Measurements from ENCODE around the gene RPTOR.

Gene RPTOR

GRCh38 chr17:80586846-80587228, 42.2 kb downstream of the RPTOR start:
- TF ChIP-seq GATA3 (IDR thresholded peaks at IDR 0.05; ENCODE audit: low read depth, low read length) (no peak), GATA2 (IDR thresholded peaks at IDR 0.05; ENCODE audit: low read depth, low read length) (no peak)

GRCh38 chr17:80588702-80589383, 44.2 kb downstream of the RPTOR start:
- TF ChIP-seq GATA3 (IDR thresholded peaks at IDR 0.05; ENCODE audit: low read depth, low read length) (no peak), GATA2 (IDR thresholded peaks at IDR 0.05; ENCODE audit: low read depth, low read length) (no peak)

GRCh38 chr17:80591788-80592187, 47.1 kb downstream of the RPTOR start:
- no peak for TF ChIP-seq GATA2 (IDR thresholded peaks at IDR 0.05; ENCODE audit: low read depth, low read length)
- TF ChIP-seq GATA3 (IDR thresholded peaks at IDR 0.05; ENCODE audit: low read depth, low read length) = no peak

DNA sequence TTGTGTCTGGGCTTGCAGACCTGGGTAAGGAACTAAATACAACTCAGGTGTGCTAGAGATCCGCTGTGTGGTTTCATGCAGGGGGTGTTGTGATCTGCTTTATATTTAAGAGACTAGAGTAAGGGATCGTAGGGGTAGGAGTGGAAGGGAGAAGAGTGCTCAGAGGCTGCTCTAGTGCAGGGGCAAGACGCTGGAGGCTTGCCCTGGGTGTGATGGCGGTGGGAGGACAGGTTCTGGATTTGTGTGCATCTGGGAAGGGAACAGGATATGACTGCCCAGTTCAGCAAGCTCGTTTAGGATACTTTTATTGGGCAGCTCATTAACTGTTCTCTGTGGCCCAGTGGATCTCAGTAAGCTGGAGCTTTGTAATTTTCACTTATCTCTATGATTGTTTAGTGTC, 47.6 kb downstream of the RPTOR start:
- TF ChIP-seq GATA2 (IDR thresholded peaks at IDR 0.05; ENCODE audit: low read depth, low read length) (no peak), GATA3 (IDR thresholded peaks at IDR 0.05; ENCODE audit: low read depth, low read length) (no peak)

- TF ChIP-seq GATA3 (IDR thresholded peaks at IDR 0.05; ENCODE audit: low read depth, low read length) (no peak), GATA2 (IDR thresholded peaks at IDR 0.05; ENCODE audit: low read depth, low read length) (no peak)
These were observed 48.5 kb downstream of the RPTOR start for GRCh38 chr17:80593181-80593580.

- TF ChIP-seq GATA2 (IDR thresholded peaks at IDR 0.05; ENCODE audit: low read depth, low read length) (no peak), GATA3 (IDR thresholded peaks at IDR 0.05; ENCODE audit: low read depth, low read length) (no peak)
These were observed 50.0 kb downstream of the RPTOR start for GRCh38 chr17:80594431-80595269.

DNA sequence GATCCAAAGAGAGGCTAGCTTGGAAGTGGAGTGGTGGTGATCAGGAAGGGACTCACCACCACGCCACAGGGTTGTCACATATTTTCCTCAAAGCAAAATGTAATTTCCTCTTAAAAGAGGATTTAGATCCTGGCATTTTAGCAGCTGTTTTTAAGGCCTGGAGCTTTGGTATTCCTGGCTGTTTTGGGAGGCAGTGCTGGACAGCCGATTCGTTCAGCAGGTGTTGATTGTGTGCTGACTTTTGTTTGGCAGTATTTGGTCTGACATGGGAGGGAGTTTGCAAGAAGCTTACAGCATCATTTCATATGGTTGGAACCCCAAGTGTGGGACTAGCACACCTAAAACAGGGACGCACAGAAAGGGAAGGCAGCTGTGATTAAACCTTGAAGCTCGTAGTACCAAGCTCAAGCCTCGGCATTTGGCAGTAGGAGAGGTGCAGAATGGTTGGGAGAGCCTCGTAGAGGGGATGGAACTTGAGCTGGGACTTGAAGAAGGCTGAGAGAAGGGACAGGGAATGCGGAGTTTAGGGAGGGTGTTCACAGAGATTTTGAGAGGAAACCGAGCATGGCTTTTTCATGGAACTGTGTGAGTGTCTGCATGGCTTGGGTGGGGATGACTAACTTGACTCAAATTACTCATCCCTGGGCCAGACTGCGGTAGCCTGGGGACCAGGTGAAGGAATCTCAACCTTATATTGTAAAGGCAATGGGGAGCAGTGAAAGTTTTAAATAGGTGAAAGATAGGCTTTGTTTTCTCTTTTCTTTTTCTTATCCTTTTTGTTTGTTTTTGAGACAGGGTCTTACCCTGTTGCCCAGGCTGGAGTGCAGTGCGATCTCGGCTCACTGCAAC, 52.3 kb downstream of the RPTOR start:
- TF ChIP-seq GATA2 (IDR thresholded peaks at IDR 0.05; ENCODE audit: low read depth, low read length) = no peak
- no peak for TF ChIP-seq GATA3 (IDR thresholded peaks at IDR 0.05; ENCODE audit: low read depth, low read length)

- TF ChIP-seq GATA3 (IDR thresholded peaks at IDR 0.05; ENCODE audit: low read depth, low read length) (no peak), GATA2 (IDR thresholded peaks at IDR 0.05; ENCODE audit: low read depth, low read length) (no peak)
These were observed 54.3 kb downstream of the RPTOR start for GRCh38 chr17:80598813-80599545.

GRCh38 chr17:80599546-80600305, 55.1 kb downstream of the RPTOR start:
- no peak for TF ChIP-seq GATA3 (IDR thresholded peaks at IDR 0.05; ENCODE audit: low read depth, low read length)
- TF ChIP-seq GATA2 (IDR thresholded peaks at IDR 0.05; ENCODE audit: low read depth, low read length) = no peak

DNA sequence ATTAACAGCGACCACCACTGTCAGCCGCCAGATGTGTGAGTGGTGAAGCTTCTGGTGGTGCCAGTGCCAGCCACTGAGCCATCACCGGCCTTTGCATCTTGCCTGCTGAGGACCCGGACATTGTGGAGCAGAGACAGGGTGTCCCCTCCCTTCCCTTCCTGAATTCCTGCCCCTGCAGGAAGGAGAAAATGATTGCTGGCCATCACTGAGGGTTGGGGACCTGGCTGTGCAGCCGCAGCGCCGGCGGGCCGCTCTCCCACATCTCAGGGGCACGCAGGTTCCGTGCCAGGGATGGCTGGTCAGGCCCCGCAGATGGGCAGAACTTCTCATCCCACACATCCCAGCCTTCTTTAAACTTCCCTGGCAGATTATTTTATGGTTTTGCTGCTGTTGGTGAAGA, 56.5 kb downstream of the RPTOR start:
- no peak for TF ChIP-seq GATA3 (IDR thresholded peaks at IDR 0.05; ENCODE audit: low read depth, low read length)

- TF ChIP-seq GATA3 (IDR thresholded peaks at IDR 0.05; ENCODE audit: low read depth, low read length) (no peak), GATA2 (IDR thresholded peaks at IDR 0.05; ENCODE audit: low read depth, low read length) (no peak)
These were observed 58.8 kb downstream of the RPTOR start for GRCh38 chr17:80603396-80603795.

- TF ChIP-seq GATA3 (IDR thresholded peaks at IDR 0.05; ENCODE audit: low read depth, low read length) = no peak
- TF ChIP-seq GATA2 (IDR thresholded peaks at IDR 0.05; ENCODE audit: low read depth, low read length) = no peak
These were observed 59.5 kb downstream of the RPTOR start for GRCh38 chr17:80604009-80604669.

GRCh38 chr17:80604670-80605010, 60.0 kb downstream of the RPTOR start:
- TF ChIP-seq GATA2 (IDR thresholded peaks at IDR 0.05; ENCODE audit: low read depth, low read length) = no peak
- TF ChIP-seq GATA3 (IDR thresholded peaks at IDR 0.05; ENCODE audit: low read depth, low read length) = no peak
